Activated CD4-positive, alpha-beta T cell treated with anti-CD3 and anti-CD28 coated beads, Interleukin-2, Interleukin-6, amounts not matched to agents 100 ng/mL and 50 ng/mL, durations not matched to agents 16 hours and 8 hours (primary cell): ENCODE data around the gene ATRNL1.
"Not testable (repeated sequence)": the region's sequence is repeated elsewhere in the genome, so short reads cannot be mapped to it uniquely, and the experiment has no call there.

ENCODE experiments used
- DNase-seq: peaks from one replicate; pipeline ENCODE4 v3.0.0-alpha.2; 2020

Gene ATRNL1

GRCh38 chr10:115239761-115240160, 146.6 kb downstream of the ATRNL1 start:
- no peak for DNase-seq

GRCh38 chr10:115250784-115251183, 157.6 kb downstream of the ATRNL1 start:
- DNase-seq: no peak

GRCh38 chr10:115253765-115254164, 160.6 kb downstream of the ATRNL1 start:
- not testable (repeated sequence) for DNase-seq

GRCh38 chr10:115272482-115272881, 179.3 kb downstream of the ATRNL1 start:
- no peak for DNase-seq

GRCh38 chr10:115278294-115278693, 185.1 kb downstream of the ATRNL1 start:
- DNase-seq: no peak

- DNase-seq: no peak
These were observed 202.1 kb downstream of the ATRNL1 start for GRCh38 chr10:115295213-115295805.

GRCh38 chr10:115300080-115300479, 206.9 kb downstream of the ATRNL1 start:
- no peak for DNase-seq

GRCh38 chr10:115319669-115320068, 226.5 kb downstream of the ATRNL1 start:
- DNase-seq: not testable (repeated sequence)

- no peak for DNase-seq
These were observed 228.2 kb downstream of the ATRNL1 start for GRCh38 chr10:115321360-115321759.

GRCh38 chr10:115328331-115328730, 235.2 kb downstream of the ATRNL1 start:
- no peak for DNase-seq

GRCh38 chr10:115335366-115335765, 242.2 kb downstream of the ATRNL1 start:
- no peak for DNase-seq

- DNase-seq: peak; percentile 62
These were observed 262.1 kb downstream of the ATRNL1 start for GRCh38 chr10:115355162-115355760.

GRCh38 chr10:115367920-115368319, 274.8 kb downstream of the ATRNL1 start:
- not testable (repeated sequence) for DNase-seq

- no peak for DNase-seq
These were observed 285.9 kb downstream of the ATRNL1 start for GRCh38 chr10:115379064-115379463.

- no peak for DNase-seq
These were observed 291.5 kb downstream of the ATRNL1 start for GRCh38 chr10:115384665-115385064.

- DNase-seq: no peak
These were observed 297.4 kb downstream of the ATRNL1 start for GRCh38 chr10:115390607-115391006.

- DNase-seq: no peak
These were observed 304.9 kb downstream of the ATRNL1 start for GRCh38 chr10:115398026-115398425.

GRCh38 chr10:115402699-115403098, 309.5 kb downstream of the ATRNL1 start:
- DNase-seq: no peak

GRCh38 chr10:115405838-115406237, 312.7 kb downstream of the ATRNL1 start:
- not testable (repeated sequence) for DNase-seq

- no peak for DNase-seq
These were observed 316.2 kb downstream of the ATRNL1 start for GRCh38 chr10:115409347-115409746.

GRCh38 chr10:115417585-115418265, 324.6 kb downstream of the ATRNL1 start:
- DNase-seq: peak; percentile 47

GRCh38 chr10:115422624-115423023, 329.5 kb downstream of the ATRNL1 start:
- DNase-seq: no peak

GRCh38 chr10:115427611-115428010, 334.4 kb downstream of the ATRNL1 start:
- no peak for DNase-seq

GRCh38 chr10:115432188-115432819, 339.1 kb downstream of the ATRNL1 start:
- DNase-seq: no peak
